H1 (cell line): Measurements from ENCODE around the gene RNF166. TPM values are rescaled to one million over a fixed set of nuclear protein-coding genes. Genes with fewer than 3 reads are reported as not detected.

ENCODE experiments used
- ATF2 ChIP-seq: IDR thresholded peaks from 2 replicates; pipeline ENCODE4 v1.6.1; 2012; ENCODE audit warnings: low read length, inconsistent platforms
- CBX8 ChIP-seq: fragments of 300-800, 300-1000 bp; sonication (generic); IDR thresholded peaks from 2 replicates; pipeline ENCODE4 v1.7.1; 2016; ENCODE audit warnings: low read depth, low read length, borderline replicate concordance
- CTCF ChIP-seq, 3 experiments: IDR thresholded peaks; 1 replicate in 2 of 3; 2 replicates in 1 of 3; pipeline versions ENCODE4 v1.5.1 to v1.6.1; 2011; ENCODE audit warnings: low read length in 3 of 3, mild to moderate bottlenecking in 3 of 3, inconsistent platforms in 2 of 3, low read depth in 1 of 3, moderate library complexity in 1 of 3; ENCODE audit not compliant: insufficient read depth in 1 of 3; ENCODE audit errors: control extremely low read depth in 1 of 3
- JUND ChIP-seq: IDR thresholded peaks from 2 replicates; pipeline ENCODE4 v1.6.1; 2011; ENCODE audit warnings: mild to moderate bottlenecking, improper control_type of control experiment, low read length
- RFX5 ChIP-seq: IDR thresholded peaks from 2 replicates; pipeline ENCODE4 v1.6.1; 2011; ENCODE audit warnings: low read depth, low read length, improper control_type of control experiment, borderline replicate concordance
- RNF2 ChIP-seq: fragments of 200-900, 300-1000 bp; sonication (generic); IDR thresholded peaks from 2 replicates; pipeline ENCODE4 v1.7.1; 2016; ENCODE audit warnings: borderline replicate concordance, low read depth, mild to moderate bottlenecking, antibody characterized with exemption, low read length; ENCODE audit not compliant: poor library complexity, severe bottlenecking; ENCODE audit errors: missing control alignments
- SIN3A ChIP-seq, 2 experiments: IDR thresholded peaks in 1 of 2; conservative IDR thresholded peaks in 1 of 2; 2 replicates each; pipeline ENCODE4 v1.6.1; 2011 to 2012; ENCODE audit warnings: low read length in 2 of 2, improper control_type of control experiment in 1 of 2, low read depth in 1 of 2, mild to moderate bottlenecking in 1 of 2
- ZNF274 ChIP-seq: IDR thresholded peaks from 2 replicates; pipeline ENCODE4 v1.7.0; 2012; ENCODE audit warnings: low read length, borderline replicate concordance; ENCODE audit errors: extremely low read depth
- polyA plus RNA-seq, 7 experiments: library from polyadenylated mRNA; depleted of rRNA in 3 of 7; stranded (reverse) in 5 of 7; unstranded in 2 of 7; fragments of >200 nt in 5 of 7; fragments of 200-250 nt in 2 of 7; gene quantifications; 1 replicate in 5 of 7; 2 replicates in 1 of 7; 4 replicates in 1 of 7; pipeline versions ENCODE4 v1.2.1 to v1.2.3, GENCODE V29; 2011 to 2013; ENCODE audit warnings: missing spikeins in 2 of 7, mixed read lengths in 2 of 7
- total RNA-seq: library from RNA; stranded (reverse); fragmentation: NEBNext Ultra II Directional; extraction: Animal tissue kit (Norgen Biotek cat#: 25700); gene quantifications from 2 replicates; pipeline ENCODE4 v1.2.1, GENCODE V29; 2021

RNF166 gene
- total and polyA plus RNA-seq, 2 of the 8 experiments (the other 6 are each of a cell fraction or from before 2014, with no cell fraction given): 29.8 to 31.2 TPM

GRCh38 chr16:88672776-88673175 lies 33.4 kb downstream of the RNF166 start (continued):
- TF ChIP-seq RNF2 (no peak), ZNF274 (no peak), RFX5 (no peak), CTCF (IDR thresholded peaks at IDR 0.05; ENCODE audit: control extremely low read depth in 1 of 3, insufficient read depth in 1 of 3, low read depth in 1 of 3, low read length in 3 of 3) (peak; percentile 77 to 92 (median 90)), JUND (no peak), ATF2 (no peak), CBX8 (no peak), SIN3A (conservative IDR thresholded peaks at IDR 0.05 in 1 of 2, IDR thresholded peaks at IDR 0.05 in 1 of 2; ENCODE audit: low read depth in 1 of 2, low read length in 2 of 2) (no peak; a peak in 1 of 4 replicates)
